ENCODE data around the gene MRPS18B.
A peak's percentile ranks its signal among the peaks of the same experiment; 100 is the strongest.

MRPS18B gene

DNA sequence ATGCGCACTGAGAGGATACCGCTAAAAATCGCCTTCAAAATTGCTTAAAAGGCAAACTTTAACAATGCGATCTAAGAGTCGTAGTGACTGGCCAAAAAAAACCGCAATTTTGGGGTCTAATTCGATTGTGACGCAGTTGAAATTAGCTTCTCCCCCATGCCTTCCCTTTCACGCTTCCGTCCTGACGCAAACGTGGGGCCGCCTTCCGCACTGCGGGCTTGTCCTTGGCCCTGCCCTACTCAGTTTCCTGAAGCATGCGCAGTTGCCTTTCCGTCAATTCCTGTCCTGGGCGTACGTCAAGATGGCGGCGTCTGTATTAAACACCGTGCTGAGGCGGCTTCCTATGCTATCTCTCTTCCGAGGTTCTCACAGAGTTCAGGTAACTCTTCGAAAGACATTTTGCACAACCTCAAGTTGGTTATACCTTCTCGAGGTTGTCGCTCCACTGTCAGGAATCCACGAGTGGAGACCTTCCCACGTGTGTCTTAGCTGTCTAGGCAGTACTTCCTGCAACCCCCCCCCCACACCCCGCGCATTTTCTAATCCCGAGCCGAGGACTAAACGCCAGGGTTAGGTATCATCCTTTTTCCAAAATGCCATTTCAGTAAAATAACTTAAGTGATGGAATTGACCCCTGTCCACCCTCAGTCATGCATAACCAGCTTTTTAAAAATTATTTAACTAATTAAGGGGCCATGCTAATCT, at the start of gene MRPS18B:
Gene MRPS18B, plus strand, starts transcription at position 276 of the 705 bp plus-strand sequence. Its CDS starts 26 bp downstream, at position 302.
- peak; percentile 90 for DNase-seq (ENCODE audit: low spot score)

DNA sequence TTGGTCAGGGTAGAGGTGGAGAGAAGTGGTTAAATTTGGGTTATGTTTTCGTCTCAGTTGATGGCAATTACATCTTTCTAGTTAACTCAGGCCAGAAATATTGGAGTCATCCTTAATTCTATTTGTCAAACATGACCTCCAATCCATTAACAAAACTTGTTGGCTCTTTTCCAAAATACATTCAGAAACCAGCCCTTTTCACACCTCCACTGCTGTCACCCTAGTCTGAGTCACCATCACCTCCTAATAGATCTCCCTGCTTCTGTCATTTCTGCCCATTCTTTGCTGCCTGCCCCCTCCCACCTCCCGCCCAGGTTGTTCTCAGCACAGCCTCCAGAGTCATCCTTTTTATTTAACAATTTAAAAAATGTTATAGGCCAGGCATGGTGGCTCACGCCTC, 49.4 kb upstream of the MRPS18B start:
- no peak for DNase-seq (ENCODE audit: low spot score)

DNA sequence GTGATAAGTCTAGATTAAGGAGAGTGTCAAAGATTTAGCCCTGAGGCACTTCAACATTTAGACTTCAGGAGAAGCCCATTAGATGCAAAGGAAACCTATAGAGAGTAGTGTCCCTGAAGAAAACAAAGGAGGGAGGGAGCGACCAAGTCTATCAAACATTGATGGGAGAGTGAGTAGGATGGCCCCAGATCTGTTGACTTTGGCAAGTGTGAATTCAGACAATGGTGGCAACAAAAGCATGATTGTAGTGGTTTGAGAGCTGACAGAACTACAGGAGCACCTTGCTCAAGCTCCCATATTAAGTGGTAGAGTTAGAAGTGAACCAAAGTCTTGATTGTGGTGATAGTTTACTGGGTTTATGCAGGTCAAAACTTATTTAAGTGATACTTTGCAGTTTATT, 47.4 kb upstream of the MRPS18B start:
- DNase-seq (ENCODE audit: low spot score) = no peak

DNA sequence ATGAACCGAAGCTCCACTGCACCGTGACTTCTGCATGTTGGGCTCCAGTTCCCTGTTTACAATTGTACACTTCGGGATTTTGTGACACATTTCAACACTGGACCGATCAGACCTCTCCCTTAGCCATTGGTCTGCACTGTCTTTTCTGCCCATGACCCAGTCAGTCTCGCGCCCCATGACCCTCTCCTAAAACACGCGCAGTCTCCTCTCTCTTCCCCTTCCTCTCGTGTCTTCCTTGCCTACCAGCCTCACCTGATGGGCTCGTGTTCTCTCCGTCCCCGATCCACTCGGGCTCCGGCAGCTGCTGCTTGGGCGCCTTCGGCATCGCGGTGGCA, 46.9 kb upstream of the MRPS18B start:
- peak; percentile 33 for DNase-seq (ENCODE audit: low spot score)

DNA sequence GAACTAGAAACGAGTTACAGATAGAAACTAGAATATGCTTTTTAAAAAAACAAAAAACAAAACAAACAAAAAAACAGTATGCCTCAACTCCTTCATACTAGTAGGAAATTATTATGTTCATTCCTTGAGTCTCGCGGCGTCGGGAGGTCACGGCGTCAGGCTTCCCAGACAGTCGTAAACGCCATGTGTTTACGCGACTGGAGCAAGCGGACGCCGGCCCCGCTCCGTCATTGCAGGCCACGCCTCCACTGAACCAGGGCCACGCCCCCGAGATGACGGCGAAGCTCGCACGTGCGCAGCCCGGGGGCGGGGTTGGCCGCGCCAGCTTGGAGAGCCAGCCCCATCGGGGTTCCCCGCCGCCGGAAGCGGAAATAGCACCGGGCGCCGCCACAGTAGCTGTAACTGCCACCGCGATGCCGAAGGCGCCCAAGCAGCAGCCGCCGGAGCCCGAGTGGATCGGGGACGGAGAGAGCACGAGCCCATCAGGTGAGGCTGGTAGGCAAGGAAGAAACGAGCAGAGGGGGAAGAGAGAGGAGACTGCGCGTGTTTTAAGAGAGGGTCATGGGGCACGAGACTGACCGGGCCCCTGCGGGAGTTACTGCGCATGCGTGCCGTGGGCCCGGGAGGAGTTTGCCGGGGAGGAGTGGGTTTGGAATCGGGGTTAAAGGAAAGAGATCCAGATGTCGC, 46.4 kb upstream of the MRPS18B start, which contains the start of gene ABCF1:
Gene ABCF1, plus strand, starts transcription at position 368 of the 687 bp plus-strand sequence. Its CDS starts 46 bp downstream, at position 414.
- DNase-seq (ENCODE audit: low spot score) = peak; percentile 99

DNA sequence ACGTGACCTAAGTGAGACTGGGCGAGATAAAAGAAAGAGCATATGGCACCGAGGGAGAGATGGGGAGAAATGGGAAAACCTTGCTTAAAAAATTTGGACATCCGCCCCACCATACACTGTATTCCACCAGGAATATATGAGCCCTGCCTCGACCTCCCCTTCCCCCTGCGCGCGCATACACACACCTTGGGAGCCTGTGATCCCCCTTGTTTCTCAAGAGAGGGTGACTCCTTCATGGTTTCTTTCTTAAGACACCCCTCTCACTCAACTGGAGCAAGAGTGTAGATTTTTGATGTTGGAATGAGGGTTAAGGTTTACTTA, 45.9 kb upstream of the MRPS18B start:
- no peak for DNase-seq (ENCODE audit: low spot score)

DNA sequence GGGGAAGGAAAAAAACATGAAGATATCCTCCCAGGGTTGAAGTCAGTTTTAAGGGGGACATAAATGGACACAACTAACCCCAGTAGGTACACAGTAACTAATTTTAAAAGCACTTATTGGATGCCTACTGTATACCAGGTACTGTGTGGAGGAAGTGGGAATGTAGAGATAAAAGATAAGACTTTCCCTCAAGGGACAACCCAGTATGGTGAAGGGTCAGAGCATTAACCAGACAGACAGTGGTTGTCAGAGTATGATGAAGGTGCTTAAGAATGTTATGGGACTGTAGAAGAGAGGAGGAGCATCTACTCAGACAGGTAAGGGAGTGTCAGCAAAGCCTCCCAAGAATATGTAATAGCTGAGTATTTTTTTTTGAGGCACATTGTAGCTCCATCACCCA, 45.5 kb upstream of the MRPS18B start:
- no peak for DNase-seq (ENCODE audit: low spot score)

DNA sequence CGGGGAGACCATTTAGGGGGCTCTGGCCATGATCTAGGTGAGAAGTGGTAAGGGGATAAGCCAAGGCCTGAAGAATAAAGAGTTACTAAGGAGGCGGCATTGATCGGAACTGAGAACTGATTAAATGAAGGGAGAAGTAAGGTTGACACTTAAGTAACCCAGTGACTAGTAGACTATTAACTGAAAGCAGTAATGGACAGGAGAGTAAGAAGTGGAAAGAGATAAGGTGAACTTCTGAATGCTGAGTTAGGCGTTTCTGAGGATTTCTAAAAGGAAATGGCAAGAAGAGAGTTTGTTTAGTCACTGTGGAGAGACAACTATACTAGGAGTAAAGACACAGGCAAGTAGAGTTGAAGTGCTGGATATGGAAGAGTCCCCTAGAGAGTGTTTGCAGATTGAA, 44.5 kb upstream of the MRPS18B start:
- no peak for DNase-seq (ENCODE audit: low spot score)

DNA sequence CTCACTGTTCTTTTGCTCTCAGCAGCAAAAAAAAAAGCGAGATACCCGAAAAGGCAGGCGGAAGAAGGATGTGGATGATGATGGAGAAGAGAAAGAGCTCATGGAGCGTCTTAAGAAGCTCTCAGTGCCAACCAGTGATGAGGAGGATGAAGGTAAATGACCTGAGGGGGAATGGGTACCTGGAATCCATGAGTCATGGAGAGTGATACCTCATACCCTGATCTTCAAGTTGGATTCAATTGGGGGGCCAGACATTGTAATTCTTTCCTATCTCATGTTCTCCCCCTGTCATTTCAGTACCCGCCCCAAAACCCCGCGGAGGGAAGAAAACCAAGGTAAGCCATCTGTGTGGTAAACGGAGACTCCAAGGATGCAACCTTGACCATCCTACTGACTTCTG, 39.6 kb upstream of the MRPS18B start:
- DNase-seq (ENCODE audit: low spot score) = no peak

DNA sequence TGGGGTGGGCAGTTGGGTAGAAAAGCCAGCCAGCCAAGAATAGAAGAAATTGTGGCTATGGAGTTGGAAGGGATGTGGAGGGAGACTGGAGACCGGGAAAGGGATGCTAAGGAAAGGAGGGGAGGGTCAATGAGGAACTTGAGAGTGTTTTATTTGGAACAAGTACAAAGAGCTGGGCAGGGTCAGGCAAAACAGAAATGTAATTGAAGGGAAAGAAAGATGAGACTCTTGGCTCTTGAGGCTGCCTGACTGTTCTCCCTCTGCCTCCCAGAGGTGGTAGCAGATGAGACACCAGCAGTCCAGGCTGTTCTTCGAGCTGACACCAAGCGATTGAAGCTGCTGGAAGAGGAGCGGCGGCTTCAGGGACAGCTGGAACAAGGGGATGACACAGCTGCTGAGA, 33.7 kb upstream of the MRPS18B start:
- no peak for DNase-seq (ENCODE audit: low spot score)

DNA sequence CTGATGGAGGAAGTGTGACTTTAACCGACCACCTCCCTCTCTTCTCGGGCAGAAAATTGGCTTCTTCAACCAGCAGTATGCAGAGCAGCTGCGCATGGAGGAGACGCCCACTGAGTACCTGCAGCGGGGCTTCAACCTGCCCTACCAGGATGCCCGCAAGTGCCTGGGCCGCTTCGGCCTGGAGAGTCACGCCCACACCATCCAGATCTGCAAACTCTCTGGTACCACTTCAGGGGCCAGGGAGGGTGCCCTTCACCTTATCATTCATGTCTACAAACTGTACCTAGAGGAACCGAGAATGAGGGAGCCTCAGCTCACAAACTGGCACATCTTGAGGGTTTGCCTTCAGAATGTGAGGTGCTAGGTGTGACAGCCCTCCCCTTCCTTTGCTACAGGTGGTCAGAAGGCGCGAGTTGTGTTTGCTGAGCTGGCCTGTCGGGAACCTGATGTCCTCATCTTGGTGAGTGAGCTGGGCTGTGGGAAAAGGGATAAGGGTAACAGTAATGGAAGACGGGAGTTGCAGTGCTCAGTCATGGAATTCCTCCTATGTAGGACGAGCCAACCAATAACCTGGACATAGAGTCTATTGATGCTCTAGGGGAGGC, 27.8 kb upstream of the MRPS18B start:
- no peak for DNase-seq (ENCODE audit: low spot score)

DNA sequence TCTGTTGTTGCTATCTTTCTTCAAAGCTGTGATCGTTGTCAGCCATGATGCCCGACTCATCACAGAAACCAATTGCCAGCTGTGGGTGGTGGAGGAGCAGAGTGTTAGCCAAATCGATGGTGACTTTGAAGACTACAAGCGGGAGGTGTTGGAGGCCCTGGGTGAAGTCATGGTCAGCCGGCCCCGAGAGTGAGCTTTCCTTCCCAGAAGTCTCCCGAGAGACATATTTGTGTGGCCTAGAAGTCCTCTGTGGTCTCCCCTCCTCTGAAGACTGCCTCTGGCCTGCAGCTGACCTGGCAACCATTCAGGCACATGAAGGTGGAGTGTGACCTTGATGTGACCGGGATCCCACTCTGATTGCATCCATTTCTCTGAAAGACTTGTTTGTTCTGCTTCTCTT, 27.1 kb upstream of the MRPS18B start:
- DNase-seq (ENCODE audit: low spot score) = no peak

DNA sequence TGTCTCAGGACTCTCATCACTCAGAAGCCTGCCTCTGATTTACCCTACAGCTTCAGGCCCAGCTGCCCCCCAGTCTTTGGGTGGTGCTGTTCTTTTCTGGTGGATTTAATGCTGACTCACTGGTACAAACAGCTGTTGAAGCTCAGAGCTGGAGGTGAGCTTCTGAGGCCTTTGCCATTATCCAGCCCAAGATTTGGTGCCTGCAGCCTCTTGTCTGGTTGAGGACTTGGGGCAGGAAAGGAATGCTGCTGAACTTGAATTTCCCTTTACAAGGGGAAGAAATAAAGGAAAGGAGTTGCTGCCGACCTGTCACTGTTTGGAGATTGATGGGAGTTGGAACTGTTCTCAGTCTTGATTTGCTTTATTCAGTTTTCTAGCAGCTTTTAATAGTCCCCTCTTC, 26.6 kb upstream of the MRPS18B start:
- no peak for DNase-seq (ENCODE audit: low spot score)

DNA sequence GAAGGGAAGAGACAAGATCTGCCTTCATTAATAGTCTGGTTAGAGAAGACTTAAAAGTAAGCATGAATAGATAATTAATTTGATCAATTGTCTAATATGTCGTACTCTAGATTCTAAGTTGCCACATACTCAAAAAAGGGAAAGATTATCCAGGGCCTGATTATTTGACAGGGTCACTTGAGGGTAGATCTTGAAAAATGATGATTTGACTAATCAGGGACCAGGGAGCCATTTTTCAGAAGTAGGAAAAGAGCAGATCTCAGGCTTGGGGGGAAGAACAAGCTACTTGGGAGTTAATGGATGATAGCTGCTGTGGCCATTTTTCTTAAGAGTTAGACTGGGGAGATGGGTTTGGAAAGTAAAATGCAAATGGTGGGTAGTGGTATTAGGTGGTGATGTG, 25.4 kb upstream of the MRPS18B start:
- DNase-seq (ENCODE audit: low spot score) = no peak

DNA sequence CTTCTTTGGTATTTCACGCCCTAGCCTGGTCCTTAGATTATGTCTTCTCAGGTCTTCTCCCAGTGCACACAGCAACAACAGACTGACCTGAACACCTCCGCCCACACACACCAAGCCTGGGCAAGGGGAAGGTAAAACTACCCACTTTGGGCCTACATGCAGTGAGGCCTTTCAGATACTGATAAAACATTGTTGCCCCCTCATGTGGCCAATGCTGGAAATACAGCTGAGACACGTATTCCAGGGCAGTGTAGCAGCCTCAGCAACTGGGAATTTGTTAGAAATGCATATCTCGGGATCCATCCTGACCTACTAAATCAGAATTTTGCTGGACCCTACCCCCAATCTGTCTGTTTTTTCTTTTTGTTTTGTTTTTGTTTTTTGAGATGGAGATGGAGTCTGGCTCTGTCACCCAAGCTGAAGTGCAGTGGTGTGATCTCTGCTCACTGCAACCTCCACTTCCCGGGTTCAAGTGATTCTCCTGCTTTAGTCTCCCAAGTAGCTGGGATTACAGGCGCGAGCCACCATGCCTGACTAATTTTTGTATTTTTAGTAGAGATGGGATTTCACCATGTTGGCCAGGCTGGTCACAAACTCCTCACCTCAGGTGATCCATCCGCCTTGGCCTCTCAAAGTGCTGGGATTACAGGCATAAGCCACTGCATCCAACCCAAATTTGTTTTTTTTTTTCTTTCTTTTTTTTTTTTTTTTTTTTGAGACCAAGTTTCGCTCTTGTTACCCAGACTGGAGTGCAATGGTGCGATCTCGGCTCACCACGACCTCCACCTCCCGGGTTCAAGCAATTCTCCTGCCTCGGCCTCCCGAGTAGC, 20.1 kb upstream of the MRPS18B start:
- peak; percentile 81 for DNase-seq (ENCODE audit: low spot score)

DNA sequence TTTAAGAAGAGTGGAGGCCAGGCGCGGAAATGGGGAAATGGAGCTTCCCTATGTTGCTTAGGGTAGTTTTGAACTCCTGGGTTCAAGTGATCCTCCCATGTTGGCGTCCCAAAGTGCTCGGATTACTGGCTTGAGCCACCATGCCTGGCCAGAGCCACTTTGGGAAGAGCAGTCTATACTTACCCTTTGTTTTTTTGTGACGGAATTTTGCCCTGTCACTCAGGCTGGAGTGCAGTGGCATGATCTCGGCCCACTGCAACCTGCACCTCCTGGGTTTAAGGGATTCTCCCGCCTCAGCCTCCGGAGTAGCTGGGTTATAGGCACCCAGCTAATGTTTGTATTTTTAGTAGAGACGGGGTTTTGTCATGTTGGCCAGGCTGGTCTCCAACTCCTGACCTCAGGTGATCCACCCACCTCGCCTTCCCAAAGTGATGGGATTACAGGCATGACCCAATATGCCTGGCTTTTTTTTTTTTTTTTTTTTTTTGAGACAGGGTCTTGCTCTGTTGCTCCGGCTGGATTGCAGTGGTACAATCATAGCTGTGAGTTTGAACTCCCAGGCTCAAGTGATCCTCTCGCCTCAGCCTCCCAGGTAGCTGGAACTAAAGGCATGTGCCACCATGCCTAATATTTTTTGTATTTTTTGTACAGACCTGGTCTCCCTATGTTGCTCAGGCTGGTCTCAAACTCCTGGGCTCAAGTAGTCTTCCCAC, 18.6 kb upstream of the MRPS18B start:
- no peak for DNase-seq (ENCODE audit: low spot score)

DNA sequence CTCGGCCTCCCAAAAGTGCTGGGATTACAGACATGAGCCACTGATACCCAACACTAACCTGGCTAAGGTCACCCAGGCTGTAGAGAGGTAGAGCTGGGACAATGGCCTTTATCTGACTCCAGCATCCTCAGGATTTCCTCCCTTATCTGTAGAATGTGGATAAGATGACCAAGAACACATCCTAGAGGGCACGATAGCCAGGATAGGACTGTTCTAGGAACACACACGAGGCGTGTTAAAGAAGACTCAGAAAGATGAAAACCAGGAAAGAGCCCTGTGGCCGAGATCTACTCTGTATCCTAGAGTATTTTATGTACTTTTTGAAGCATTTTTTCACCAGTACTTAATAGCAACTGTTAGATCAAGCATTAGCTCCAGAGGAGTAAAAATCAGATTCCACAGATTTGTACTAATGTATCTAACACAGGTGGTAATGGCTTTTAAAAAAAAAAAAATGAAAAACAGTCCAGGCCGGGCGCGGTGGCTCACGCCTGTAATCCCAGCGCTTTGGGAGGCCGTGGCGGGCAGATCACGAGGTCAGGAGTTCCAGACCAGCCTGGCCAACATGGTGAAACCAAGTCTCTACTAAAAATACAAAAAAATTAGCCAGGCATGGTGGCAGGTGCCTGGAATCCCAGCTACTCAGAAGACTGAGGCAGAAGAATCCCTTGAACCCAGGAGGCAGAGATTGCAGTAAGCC, 17.9 kb upstream of the MRPS18B start:
- no peak for DNase-seq (ENCODE audit: low spot score)

DNA sequence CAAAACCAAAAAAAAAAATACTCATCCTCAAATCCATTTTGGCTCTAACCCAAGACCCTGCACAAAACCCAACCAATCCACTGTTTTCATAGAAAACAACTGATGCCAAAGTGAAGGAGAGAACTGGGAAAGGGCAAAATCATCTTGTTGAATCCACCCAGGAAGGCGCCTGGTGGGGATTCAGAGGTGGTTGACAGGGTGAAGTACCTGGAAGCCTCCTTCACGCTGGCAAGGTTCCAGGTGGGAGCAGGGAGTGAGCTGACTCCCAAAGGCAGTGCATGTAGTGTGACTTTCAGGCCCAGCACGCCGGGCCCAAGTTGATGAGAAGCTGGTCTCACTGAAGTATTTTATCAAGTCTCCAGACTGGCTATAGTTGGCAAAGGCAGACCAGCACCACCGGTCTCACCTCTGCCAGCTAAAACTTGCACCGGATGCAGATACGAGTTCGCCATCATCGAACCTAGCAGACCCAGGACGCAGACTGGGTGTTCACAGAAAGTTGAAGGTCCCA, 17.1 kb upstream of the MRPS18B start:
- DNase-seq (ENCODE audit: low spot score) = no peak

DNA sequence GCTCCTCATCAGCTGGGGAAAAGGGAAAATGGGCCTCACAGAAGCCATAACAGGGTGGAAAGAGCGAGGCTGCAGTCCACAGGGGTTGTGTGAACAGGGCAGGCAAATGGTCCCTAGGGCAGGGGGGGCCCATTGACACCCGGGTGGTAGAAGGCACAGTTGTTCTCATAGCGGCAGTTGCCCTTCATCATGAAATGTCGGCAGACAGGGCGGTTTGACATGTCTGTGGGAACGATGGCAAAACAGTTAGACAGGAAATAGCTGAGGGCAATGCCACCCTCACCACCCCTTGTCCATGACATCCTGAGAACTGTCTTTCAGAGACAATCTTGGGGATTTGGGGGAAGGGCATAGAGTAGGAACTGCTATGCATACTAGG, 16.2 kb upstream of the MRPS18B start:
- DNase-seq (ENCODE audit: low spot score) = no peak

DNA sequence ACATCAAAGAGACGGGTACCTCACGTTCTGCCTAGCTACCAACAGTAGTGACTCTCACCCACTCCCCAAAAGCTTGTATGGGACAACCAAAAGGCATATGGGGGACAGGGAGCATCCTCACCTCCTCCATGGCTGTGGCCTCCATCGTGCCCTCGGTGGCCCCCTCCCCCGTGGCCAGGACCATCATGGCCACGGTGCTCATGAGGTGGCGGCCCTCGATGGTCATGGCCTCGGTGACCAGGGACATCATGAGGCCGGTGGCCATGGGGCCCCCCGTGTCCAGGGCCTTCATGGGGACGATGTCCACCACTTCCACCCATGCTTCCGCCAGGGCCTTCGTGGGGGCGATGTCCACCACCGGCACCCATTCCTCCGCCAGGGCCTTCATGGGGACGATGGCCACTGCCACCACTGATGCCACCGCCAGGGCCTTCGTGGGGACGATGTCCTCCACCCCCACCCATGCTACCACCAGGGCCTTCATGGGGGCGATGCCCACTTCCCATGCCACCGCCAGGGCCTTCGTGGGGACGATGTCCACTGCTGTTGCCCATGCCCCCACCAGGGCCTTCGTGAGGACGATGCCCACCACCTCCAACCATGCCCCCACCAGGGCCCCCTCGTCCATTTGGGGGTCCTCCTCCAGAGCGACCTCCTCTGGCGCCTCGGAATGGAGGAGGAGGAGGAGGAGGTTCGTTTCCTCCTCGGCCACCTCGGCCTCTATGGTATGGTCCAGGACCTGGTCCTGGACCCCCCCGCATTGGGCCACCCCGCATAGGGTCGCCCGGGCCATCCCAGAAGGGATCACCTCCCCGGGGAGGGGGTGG, 15.6 kb upstream of the MRPS18B start:
- no peak for DNase-seq (ENCODE audit: low spot score)

Data from germinal center (tissue), 1 donor.